Dendritic cell treated with granulocyte-macrophage colony-stimulating factor and Interleukin-4, amounts not matched to agents 40 ng/mL and 50 ng/mL, for 4 days (primary cell): ENCODE data around the gene CCNQ.

ENCODE experiments used
- H3K27ac Mint-ChIP-seq: one replicate; pipeline ENCODE4 v1.8.0; 2022; ENCODE audit warnings: mild to moderate bottlenecking, mixed read lengths
- H3K27me3 Mint-ChIP-seq: one replicate; pipeline ENCODE4 v1.8.0; 2022; ENCODE audit warnings: mild to moderate bottlenecking, mixed read lengths
- H3K36me3 Mint-ChIP-seq: one replicate; pipeline ENCODE4 v1.8.0; 2022; ENCODE audit warnings: low read depth, mixed read lengths
- H3K4me1 Mint-ChIP-seq: one replicate; pipeline ENCODE4 v1.8.0; 2022; ENCODE audit warnings: low read depth, mixed read lengths
- H3K4me3 Mint-ChIP-seq: one replicate; pipeline ENCODE4 v1.8.0; 2022; ENCODE audit warnings: mild to moderate bottlenecking, moderate library complexity, mixed read lengths
- H3K9me3 Mint-ChIP-seq: one replicate; pipeline ENCODE4 v1.8.0; 2022; ENCODE audit warnings: mixed read lengths
- intact Hi-C: fragments of 100-400 bp; cut with micrococcal nuclease; formaldehyde crosslinking; loops from one replicate; pipeline ENCODE4 v1.15.0; 2022

Gene CCNQ

GRCh38 chrX:153640736-153641575, 42.0 kb upstream of the CCNQ start:
- Mint-ChIP-seq H3K4me3 (no peak overlapping the region), H3K4me1 (peaks cover 13% of the 10 kb centered on the region), H3K9me3 (no peaks in the 10 kb centered on the region), H3K36me3 (no peaks in the 10 kb centered on the region), H3K27ac (no peak overlapping the region), H3K27me3 (peaks cover 70% of the 10 kb centered on the region)
- intact Hi-C loops, result no loop called here

- Mint-ChIP-seq H3K36me3 (no peaks in the 10 kb centered on the region), H3K27me3 (peaks cover 62% of the 10 kb centered on the region), H3K9me3 (no peaks in the 10 kb centered on the region), H3K4me1 (peaks cover 13% of the 10 kb centered on the region), H3K27ac (no peak overlapping the region), H3K4me3 (no peak overlapping the region)
- intact Hi-C loops, result no loop called here
These were observed 41.2 kb upstream of the CCNQ start for GRCh38 chrX:153640045-153640686.

GRCh38 chrX:153639177-153640044, 40.5 kb upstream of the CCNQ start:
- no peaks in the 10 kb centered on the region for H3K9me3 Mint-ChIP-seq
- H3K36me3 Mint-ChIP-seq, result no peaks in the 10 kb centered on the region
- peaks cover 57% of the 10 kb centered on the region for H3K27me3 Mint-ChIP-seq
- peaks cover 13% of the 10 kb centered on the region for H3K4me1 Mint-ChIP-seq
- intact Hi-C loops, result no loop called here
- no peak overlapping the region for H3K4me3 Mint-ChIP-seq
- H3K27ac Mint-ChIP-seq, result no peak overlapping the region

GRCh38 chrX:153638436-153639176, 39.7 kb upstream of the CCNQ start:
- H3K27ac Mint-ChIP-seq, result no peak overlapping the region
- intact Hi-C loops, result no loop called here
- no peaks in the 10 kb centered on the region for H3K36me3 Mint-ChIP-seq
- peaks cover 9% of the 10 kb centered on the region for H3K4me1 Mint-ChIP-seq
- H3K9me3 Mint-ChIP-seq, result no peaks in the 10 kb centered on the region
- no peak overlapping the region for H3K4me3 Mint-ChIP-seq
- peaks cover 52% of the 10 kb centered on the region for H3K27me3 Mint-ChIP-seq

- H3K4me1 Mint-ChIP-seq, result peaks cover 5% of the 10 kb centered on the region
- no peaks in the 10 kb centered on the region for H3K9me3 Mint-ChIP-seq
- H3K27ac Mint-ChIP-seq, result no peak overlapping the region
- intact Hi-C loops, result no loop called here
- H3K36me3 Mint-ChIP-seq, result no peaks in the 10 kb centered on the region
- no peak overlapping the region for H3K4me3 Mint-ChIP-seq
- peaks cover 46% of the 10 kb centered on the region for H3K27me3 Mint-ChIP-seq
These were observed 39.1 kb upstream of the CCNQ start for GRCh38 chrX:153638041-153638371.

GRCh38 chrX:153637121-153638040, 38.4 kb upstream of the CCNQ start:
- intact Hi-C loops, result no loop called here
- Mint-ChIP-seq H3K4me1 (peaks cover 5% of the 10 kb centered on the region), H3K4me3 (no peak overlapping the region), H3K27me3 (peaks cover 41% of the 10 kb centered on the region), H3K36me3 (no peaks in the 10 kb centered on the region), H3K9me3 (no peaks in the 10 kb centered on the region), H3K27ac (no peak overlapping the region)

- Mint-ChIP-seq H3K27ac (no peak overlapping the region), H3K36me3 (no peaks in the 10 kb centered on the region), H3K27me3 (peaks cover 38% of the 10 kb centered on the region), H3K4me1 (peaks cover 5% of the 10 kb centered on the region), H3K4me3 (no peak overlapping the region), H3K9me3 (no peaks in the 10 kb centered on the region)
- intact Hi-C loops, result no loop called here
These were observed 37.8 kb upstream of the CCNQ start for GRCh38 chrX:153636716-153637115.

- no peaks in the 10 kb centered on the region for H3K9me3 Mint-ChIP-seq
- intact Hi-C loops, result no loop called here
- H3K27ac Mint-ChIP-seq, result no peak overlapping the region
- no peak overlapping the region for H3K4me3 Mint-ChIP-seq
- no peaks in the 10 kb centered on the region for H3K36me3 Mint-ChIP-seq
- peaks cover 33% of the 10 kb centered on the region for H3K27me3 Mint-ChIP-seq
- H3K4me1 Mint-ChIP-seq, result no peaks in the 10 kb centered on the region
These were observed 37.1 kb upstream of the CCNQ start for GRCh38 chrX:153635788-153636668.

- H3K4me3 Mint-ChIP-seq, result no peak overlapping the region
- H3K36me3 Mint-ChIP-seq, result no peaks in the 10 kb centered on the region
- H3K4me1 Mint-ChIP-seq, result no peaks in the 10 kb centered on the region
- H3K9me3 Mint-ChIP-seq, result no peaks in the 10 kb centered on the region
- intact Hi-C loops, result no loop called here
- peaks cover 30% of the 10 kb centered on the region for H3K27me3 Mint-ChIP-seq
- H3K27ac Mint-ChIP-seq, result no peak overlapping the region
These were observed 36.4 kb upstream of the CCNQ start for GRCh38 chrX:153635388-153635787.

GRCh38 chrX:153634832-153635231, 35.9 kb upstream of the CCNQ start:
- Mint-ChIP-seq H3K36me3 (no peaks in the 10 kb centered on the region), H3K27ac (no peak overlapping the region), H3K27me3 (peaks cover 27% of the 10 kb centered on the region), H3K4me1 (no peaks in the 10 kb centered on the region), H3K9me3 (no peaks in the 10 kb centered on the region), H3K4me3 (no peak overlapping the region)
- intact Hi-C loops, result no loop called here

- Mint-ChIP-seq H3K4me1 (no peaks in the 10 kb centered on the region), H3K4me3 (no peak overlapping the region)
- intact Hi-C loops, result no loop called here
These were observed 35.3 kb upstream of the CCNQ start for GRCh38 chrX:153634236-153634635.

GRCh38 chrX:153633607-153634180, 34.8 kb upstream of the CCNQ start:
- peaks cover 22% of the 10 kb centered on the region for H3K27me3 Mint-ChIP-seq

More at GRCh38 chrX:153634236-153634635, 35.3 kb upstream of the CCNQ start:
- Mint-ChIP-seq H3K27ac (no peak overlapping the region), H3K36me3 (no peaks in the 10 kb centered on the region), H3K27me3 (peaks cover 26% of the 10 kb centered on the region), H3K9me3 (no peaks in the 10 kb centered on the region)

More at GRCh38 chrX:153633607-153634180, 34.8 kb upstream of the CCNQ start:
- intact Hi-C loops, result no loop called here
- Mint-ChIP-seq H3K27ac (no peak overlapping the region), H3K36me3 (no peaks in the 10 kb centered on the region), H3K4me1 (no peaks in the 10 kb centered on the region), H3K9me3 (no peaks in the 10 kb centered on the region), H3K4me3 (no peak overlapping the region)
